Kidney epithelial cell (primary cell): ENCODE measurements around the gene TRIP12. TPM values are rescaled to one million over a fixed set of nuclear protein-coding genes. Genes with fewer than 3 reads are reported as not detected.
"Not testable (repeated sequence)": the region's sequence is repeated elsewhere in the genome, so short reads cannot be mapped to it uniquely, and the experiment has no call there.

Experiments used
- DNase-seq: peaks from one replicate; pipeline ENCODE4 v3.0.0-alpha.2; 2010; ENCODE audit warnings: low read depth
- H3K27me3 ChIP-seq: 2 replicates; pipeline ENCODE4 v1.6.0; 2011; ENCODE audit warnings: low read length; ENCODE audit not compliant: control insufficient read depth, insufficient read depth
- H3K36me3 ChIP-seq: 2 replicates; pipeline ENCODE4 v1.5.1; 2011; ENCODE audit warnings: low read length; ENCODE audit not compliant: control insufficient read depth, insufficient read depth
- H3K4me3 ChIP-seq: 2 replicates; pipeline ENCODE4 v1.5.1; 2011; ENCODE audit warnings: low read depth, mild to moderate bottlenecking, control low read depth, low read length
- CTCF ChIP-seq: IDR thresholded peaks from 2 replicates; pipeline ENCODE4 v1.5.1; 2011; ENCODE audit warnings: mild to moderate bottlenecking, moderate library complexity, low read length, control low read depth, inconsistent platforms; ENCODE audit not compliant: insufficient read depth, poor library complexity, severe bottlenecking
- total RNA-seq: library from RNA; depleted of rRNA; stranded (reverse); fragments of >200 nt; gene quantifications from 2 replicates; pipeline ENCODE4 v1.2.3, GENCODE V29; 2015

Gene TRIP12
- total RNA-seq, 1 donor from 2014 or later = 109 TPM

- Histone ChIP-seq H3K36me3 (peaks cover 1% of the 10 kb centered on the region), H3K4me3 (no peak overlapping the region), H3K27me3 (no peaks in the 10 kb centered on the region)
- DNase-seq = no peak
- no peak for TF ChIP-seq CTCF
Measured at GRCh38 chr2:229857634-229858033, 64.2 kb downstream of the TRIP12 start.

GRCh38 chr2:229856413-229856812 is 65.4 kb downstream of the TRIP12 start:
- Histone ChIP-seq H3K36me3 (peaks cover 1% of the 10 kb centered on the region), H3K27me3 (no peaks in the 10 kb centered on the region)
- no peak for TF ChIP-seq CTCF

GRCh38 chr2:229855116-229855515 is 66.7 kb downstream of the TRIP12 start:
- Histone ChIP-seq H3K27me3 (no peaks in the 10 kb centered on the region), H3K36me3 (peaks cover 1% of the 10 kb centered on the region), H3K4me3 (no peak overlapping the region)
- no peak for DNase-seq
- no peak for TF ChIP-seq CTCF

More at GRCh38 chr2:229856413-229856812, 65.4 kb downstream of the TRIP12 start:
- H3K4me3 ChIP-seq = no peak overlapping the region
- no peak for DNase-seq

GRCh38 chr2:229852565-229852964 is 69.2 kb downstream of the TRIP12 start:
- H3K27me3 ChIP-seq = no peaks in the 10 kb centered on the region
- TF ChIP-seq CTCF = no peak
- no peak overlapping the region for H3K4me3 ChIP-seq
- DNase-seq = no peak
- peaks cover 1% of the 10 kb centered on the region for H3K36me3 ChIP-seq

- Histone ChIP-seq H3K36me3 (peaks cover 1% of the 10 kb centered on the region), H3K4me3 (no peak overlapping the region), H3K27me3 (no peaks in the 10 kb centered on the region)
- TF ChIP-seq CTCF = no peak
- no peak for DNase-seq
Measured at GRCh38 chr2:229851870-229852269, 69.9 kb downstream of the TRIP12 start.

GRCh38 chr2:229850355-229851275 is 71.2 kb downstream of the TRIP12 start:
- not testable (repeated sequence) for DNase-seq, H3K4me3 ChIP-seq, H3K36me3 ChIP-seq, H3K27me3 ChIP-seq
